Activated T-helper 1 cell treated with anti-CD3 and anti-CD28 coated beads, Interleukin-12 subunit alpha, Interleukin-12 subunit beta, Interleukin-2, Interleukin-4 antibody, amounts not matched to agents 30 ng/mL and 10 ng/mL and 1 ng/mL, durations not matched to agents 14 hours and 24 hours and 36 hours (primary cell): Measurements from ENCODE around the gene TMEM126B. TPM values are rescaled to one million over a fixed set of nuclear protein-coding genes. Genes with fewer than 3 reads are reported as not detected.

Experiments used
- DNase-seq: peaks from one replicate; pipeline ENCODE4 v3.0.0; 2021; ENCODE audit warnings: low spot score
- H3K27ac Mint-ChIP-seq: one replicate; pipeline ENCODE4 v1.8.0; 2021; ENCODE audit warnings: mild to moderate bottlenecking, mixed read lengths
- H3K27me3 Mint-ChIP-seq: one replicate; pipeline ENCODE4 v1.8.0; 2022; ENCODE audit warnings: mild to moderate bottlenecking, moderate library complexity, mixed read lengths; ENCODE audit not compliant: insufficient read depth
- H3K36me3 Mint-ChIP-seq: one replicate; pipeline ENCODE4 v1.8.0; 2021; ENCODE audit warnings: low read depth, mixed read lengths
- H3K4me1 Mint-ChIP-seq: one replicate; pipeline ENCODE4 v1.8.0; 2021; ENCODE audit warnings: low read depth, mixed read lengths
- H3K4me3 Mint-ChIP-seq: one replicate; pipeline ENCODE4 v1.8.0; 2021; ENCODE audit warnings: mild to moderate bottlenecking, moderate library complexity, mixed read lengths
- H3K9me3 Mint-ChIP-seq: one replicate; pipeline ENCODE4 v1.8.0; 2021; ENCODE audit warnings: mixed read lengths
- intact Hi-C: fragments of 100-400 bp; cut with micrococcal nuclease; formaldehyde crosslinking; loops from one replicate; pipeline ENCODE4 v1.15.1; 2024
- total RNA-seq: library from RNA; stranded (reverse); gene quantifications from 2 replicates; pipeline ENCODE4 v1.2.3, GENCODE V29; 2022

The TMEM126B gene
- total RNA-seq, 1 donor from 2014 or later, result 57.2 TPM

- Mint-ChIP-seq H3K4me1 (peaks cover 5% of the 10 kb centered on the region), H3K9me3 (peaks cover 5% of the 10 kb centered on the region)
Observed at GRCh38 chr11:85672105-85672902, 43.9 kb downstream of the TMEM126B start.

GRCh38 chr11:85673393-85673792 is 45.0 kb downstream of the TMEM126B start:
- Mint-ChIP-seq H3K9me3 (peaks cover 5% of the 10 kb centered on the region), H3K36me3 (no peaks in the 10 kb centered on the region), H3K4me1 (peaks cover 5% of the 10 kb centered on the region), H3K4me3 (no peak overlapping the region), H3K27ac (no peak overlapping the region), H3K27me3 (peaks cover 4% of the 10 kb centered on the region)
- DNase-seq, result no peak
- intact Hi-C loops, result no loop called here

More at GRCh38 chr11:85672105-85672902, 43.9 kb downstream of the TMEM126B start:
- Mint-ChIP-seq H3K27me3 (peaks cover 4% of the 10 kb centered on the region), H3K4me3 (no peak overlapping the region), H3K36me3 (no peaks in the 10 kb centered on the region), H3K27ac (no peak overlapping the region)
- no peak for DNase-seq
- intact Hi-C loops, result no loop called here

GRCh38 chr11:85679576-85679975 is 51.2 kb downstream of the TMEM126B start:
- Mint-ChIP-seq H3K4me3 (no peak overlapping the region), H3K36me3 (peaks cover 5% of the 10 kb centered on the region), H3K27ac (no peak overlapping the region), H3K9me3 (no peaks in the 10 kb centered on the region), H3K27me3 (peaks cover 4% of the 10 kb centered on the region), H3K4me1 (peaks cover 16% of the 10 kb centered on the region)
- intact Hi-C loops, result no loop called here
- DNase-seq, result no peak

- Mint-ChIP-seq H3K27me3 (peaks cover 4% of the 10 kb centered on the region), H3K9me3 (no peaks in the 10 kb centered on the region), H3K27ac (no peak overlapping the region), H3K4me3 (no peak overlapping the region), H3K4me1 (peaks cover 16% of the 10 kb centered on the region), H3K36me3 (peaks cover 5% of the 10 kb centered on the region)
- intact Hi-C loops, result loop anchor here (1.0 kb wide), 1 partner anchor 9 kb away; no protein-coding TSS in a partner anchor
- DNase-seq, result no peak
Observed at GRCh38 chr11:85680897-85681296, 52.5 kb downstream of the TMEM126B start.

- Mint-ChIP-seq H3K27me3 (peaks cover 4% of the 10 kb centered on the region), H3K4me3 (peak overlapping the region; percentile 83), H3K36me3 (peaks cover 5% of the 10 kb centered on the region), H3K27ac (peak overlapping the region; percentile 78), H3K4me1 (peaks cover 16% of the 10 kb centered on the region), H3K9me3 (no peaks in the 10 kb centered on the region)
- intact Hi-C loops, result loop anchor here (1.0 kb wide), 1 partner anchor 17 kb away; the partner anchor contains the start of gene CREBZF
- peak; percentile 35 for DNase-seq
Observed at GRCh38 chr11:85682330-85683305, 54.2 kb downstream of the TMEM126B start.

GRCh38 chr11:85685125-85685819 is 56.9 kb downstream of the TMEM126B start:
- H3K27ac Mint-ChIP-seq, result peak overlapping the region; percentile 18
- peaks cover 11% of the 10 kb centered on the region for H3K36me3 Mint-ChIP-seq
- H3K27me3 Mint-ChIP-seq, result peaks cover 1% of the 10 kb centered on the region
- intact Hi-C loops, result no loop called here
- peaks cover 19% of the 10 kb centered on the region for H3K4me1 Mint-ChIP-seq
- no peak for DNase-seq
- no peak overlapping the region for H3K4me3 Mint-ChIP-seq
- H3K9me3 Mint-ChIP-seq, result no peaks in the 10 kb centered on the region

GRCh38 chr11:85685820-85686459 is 57.5 kb downstream of the TMEM126B start, which contains the start of gene CCDC89:
CCDC89 (minus strand) TSS chr11:85686195; CDS start chr11:85686130, 65 bp downstream.
- DNase-seq, result no peak
- intact Hi-C loops, result no loop called here
- peaks cover 26% of the 10 kb centered on the region for H3K4me1 Mint-ChIP-seq
- H3K27ac Mint-ChIP-seq, result peak within 1 kb of the TSS; percentile 18
- H3K27me3 Mint-ChIP-seq, result peaks cover 4% of the 10 kb centered on the region
- no peak within 1 kb of the TSS for H3K4me3 Mint-ChIP-seq
- no peaks in the 10 kb centered on the region for H3K9me3 Mint-ChIP-seq
- H3K36me3 Mint-ChIP-seq, result peaks cover 17% of the 10 kb centered on the region

Other genes starting within 250 kb of the TMEM126B start
- gene DLG2, start 1.2 kb upstream of the TMEM126B start, total RNA-seq, result 1.2 and 2.1 TPM in 2 replicates
- 46.0 and 47.7 TPM in 2 replicates for gene TMEM126A, start 19.4 kb downstream of the TMEM126B start, total RNA-seq
- gene CREBZF, start 36.5 kb downstream of the TMEM126B start, total RNA-seq, result 52.0 and 55.9 TPM in 2 replicates
- 0.39 and 0.62 TPM in 2 replicates for gene CCDC89, start 57.6 kb downstream of the TMEM126B start, total RNA-seq
- 37.1 and 38.7 TPM in 2 replicates for gene SYTL2, start 182.5 kb downstream of the TMEM126B start, total RNA-seq
- not detected in 2 replicates for gene CCDC83, start 226.8 kb downstream of the TMEM126B start, total RNA-seq